Transverse colon (tissue), 4 donors: ENCODE measurements around the gene ARID4B.

Experiments
- CTCF ChIP-seq, 5 experiments: fragments of 200-600 bp in 3 of 5; fragments of 450-650 bp in 2 of 5; sonication (generic) in 3 of 5; IDR thresholded peaks; 1 replicate in 2 of 5; 2 replicates in 3 of 5; pipeline ENCODE4 v1.5.1; 2016 to 2017; ENCODE audit warnings: antibody characterized with exemption in 5 of 5, inconsistent platforms in 3 of 5, mild to moderate bottlenecking in 2 of 5, moderate library complexity in 1 of 5
- EP300 ChIP-seq: sonication (generic); formaldehyde crosslinking; IDR thresholded peaks from one replicate; pipeline ENCODE4 v1.6.1; 2017; ENCODE audit warnings: antibody characterized with exemption, low read depth
- POLR2A ChIP-seq: fragments of 450-650 bp; IDR thresholded peaks from one replicate; pipeline ENCODE4 v1.6.1; 2016; ENCODE audit warnings: antibody characterized with exemption, mild to moderate bottlenecking, moderate library complexity
- POLR2AphosphoS5 ChIP-seq, 3 donors: sonication (generic); formaldehyde crosslinking; IDR thresholded peaks; one replicate each; pipeline ENCODE4 v1.6.1; 2016; ENCODE audit warnings: antibody characterized with exemption in 3 of 3

- no peak for TF ChIP-seq CTCF (IDR thresholded peaks at IDR 0.05)
- TF ChIP-seq POLR2A: no peak
- TF ChIP-seq EP300: no peak
- no peak for TF ChIP-seq POLR2AphosphoS5 (IDR thresholded peaks at IDR 0.05)
These were observed 140.7 kb downstream of the ARID4B start for GRCh38 chr1:235187316-235187715.
